ENCODE data around the gene FOXK1.
"Not testable (repeated sequence)": the region's sequence is repeated elsewhere in the genome, so short reads cannot be mapped to it uniquely, and the experiment has no call there.

FOXK1 gene

GRCh38 chr7:4670791-4671190 is 11.3 kb upstream of the FOXK1 start:
- H3K27ac ChIP-seq (ENCODE audit: low read length) = no peak overlapping the region
- H3K4me1 ChIP-seq (ENCODE audit: control insufficient read depth, low read depth, low read length) = no peaks in the 10 kb centered on the region
- H3K9me3 ChIP-seq (ENCODE audit: control insufficient read depth, low read depth, low read length) = peaks cover 3% of the 10 kb centered on the region
- no peak overlapping the region for H3K9ac ChIP-seq (ENCODE audit: low read length)
- H3K36me3 ChIP-seq (ENCODE audit: control insufficient read depth, low read depth, low read length) = no peaks in the 10 kb centered on the region
- no peaks in the 10 kb centered on the region for H3K27me3 ChIP-seq (ENCODE audit: control insufficient read depth, insufficient read depth, low read length)
- no peak overlapping the region for H3K4me3 ChIP-seq (ENCODE audit: low read length)

GRCh38 chr7:4675771-4676367 is 6.2 kb upstream of the FOXK1 start:
- H3K27ac ChIP-seq (ENCODE audit: low read length) = no peak overlapping the region
- H3K36me3 ChIP-seq (ENCODE audit: control insufficient read depth, low read depth, low read length) = no peaks in the 10 kb centered on the region
- H3K4me1 ChIP-seq (ENCODE audit: control insufficient read depth, low read depth, low read length) = no peaks in the 10 kb centered on the region
- H3K4me3 ChIP-seq (ENCODE audit: low read length) = no peak overlapping the region
- peaks cover 17% of the 10 kb centered on the region for H3K27me3 ChIP-seq (ENCODE audit: control insufficient read depth, insufficient read depth, low read length)
- peaks cover 3% of the 10 kb centered on the region for H3K9me3 ChIP-seq (ENCODE audit: control insufficient read depth, low read depth, low read length)
- H3K9ac ChIP-seq (ENCODE audit: low read length) = no peak overlapping the region

GRCh38 chr7:4677518-4677917 is 4.6 kb upstream of the FOXK1 start:
- H3K9me3 ChIP-seq (ENCODE audit: control insufficient read depth, low read depth, low read length); H3K27ac ChIP-seq (ENCODE audit: low read length); H3K9ac ChIP-seq (ENCODE audit: low read length); H3K36me3 ChIP-seq (ENCODE audit: control insufficient read depth, low read depth, low read length); H3K4me3 ChIP-seq (ENCODE audit: low read length); H3K4me1 ChIP-seq (ENCODE audit: control insufficient read depth, low read depth, low read length): not testable (repeated sequence)
- H3K27me3 ChIP-seq (ENCODE audit: control insufficient read depth, insufficient read depth, low read length) = peaks cover 26% of the 10 kb centered on the region

DNA sequence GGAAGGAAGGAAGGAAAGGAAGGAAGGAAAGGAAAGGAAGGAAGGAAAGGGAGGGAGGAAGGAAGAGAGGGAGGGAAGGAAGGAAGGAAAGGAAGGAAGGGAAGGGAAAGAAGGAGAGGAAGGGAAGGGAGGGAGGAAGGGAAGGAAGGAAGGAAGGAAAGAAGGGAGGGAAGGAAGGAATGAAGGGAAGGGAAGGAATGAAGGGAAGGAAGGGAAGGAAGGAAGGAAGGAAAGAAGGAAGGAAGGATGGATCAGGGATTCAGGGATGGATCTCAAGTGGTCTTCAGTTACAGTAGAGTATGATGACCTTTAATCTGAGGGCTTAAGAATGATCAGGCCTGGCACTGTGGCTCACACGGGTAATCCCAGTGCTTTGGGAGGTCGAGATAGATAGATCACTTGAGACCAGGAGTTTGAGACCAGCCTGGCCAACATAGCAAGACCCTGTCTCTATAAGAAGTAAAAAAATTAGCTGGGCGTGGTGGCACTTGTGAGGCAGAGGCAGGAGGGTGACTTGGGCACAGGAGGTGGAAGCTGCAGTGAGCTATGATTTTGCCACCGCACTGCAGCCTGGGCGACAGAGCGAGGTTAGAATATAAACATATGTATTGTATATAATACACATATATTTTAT is 760 bp upstream of the FOXK1 start:
- no peak overlapping the region for H3K27ac ChIP-seq (ENCODE audit: low read length)
- peaks cover 8% of the 10 kb centered on the region for H3K4me1 ChIP-seq (ENCODE audit: control insufficient read depth, low read depth, low read length)
- H3K4me3 ChIP-seq (ENCODE audit: low read length) = no peak overlapping the region

DNA sequence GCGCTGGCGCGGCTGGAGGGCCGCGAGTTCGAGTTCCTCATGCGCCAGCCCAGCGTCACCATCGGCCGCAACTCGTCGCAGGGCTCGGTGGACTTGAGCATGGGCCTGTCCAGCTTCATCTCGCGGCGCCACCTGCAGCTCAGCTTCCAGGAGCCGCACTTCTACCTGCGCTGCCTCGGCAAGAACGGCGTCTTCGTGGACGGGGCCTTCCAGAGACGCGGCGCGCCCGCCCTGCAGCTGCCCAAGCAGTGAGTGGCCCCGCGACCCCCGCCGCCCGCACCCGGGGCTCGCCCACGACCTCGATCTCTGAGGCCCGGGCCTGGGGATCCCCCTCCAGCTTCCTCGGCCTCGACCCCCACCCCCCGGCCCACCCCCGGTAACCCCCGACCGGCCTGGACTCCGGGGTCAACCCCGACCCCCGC is 537 bp downstream of the FOXK1 start:
- Histone ChIP-seq H3K27me3 (ENCODE audit: control insufficient read depth, insufficient read depth, low read length) (peaks cover 26% of the 10 kb centered on the region), H3K9ac (ENCODE audit: low read length) (no peak overlapping the region), H3K9me3 (ENCODE audit: control insufficient read depth, low read depth, low read length) (no peaks in the 10 kb centered on the region), H3K27ac (ENCODE audit: low read length) (no peak overlapping the region), H3K36me3 (ENCODE audit: control insufficient read depth, low read depth, low read length) (no peaks in the 10 kb centered on the region), H3K4me3 (ENCODE audit: low read length) (peak overlapping the region; percentile 54), H3K4me1 (ENCODE audit: control insufficient read depth, low read depth, low read length) (peaks cover 8% of the 10 kb centered on the region)

More for the DNA sequence above, 760 bp upstream of the FOXK1 start:
- no peak overlapping the region for H3K9ac ChIP-seq (ENCODE audit: low read length)
- H3K9me3 ChIP-seq (ENCODE audit: control insufficient read depth, low read depth, low read length) = no peaks in the 10 kb centered on the region
- H3K36me3 ChIP-seq (ENCODE audit: control insufficient read depth, low read depth, low read length) = no peaks in the 10 kb centered on the region
- peaks cover 26% of the 10 kb centered on the region for H3K27me3 ChIP-seq (ENCODE audit: control insufficient read depth, insufficient read depth, low read length)

DNA sequence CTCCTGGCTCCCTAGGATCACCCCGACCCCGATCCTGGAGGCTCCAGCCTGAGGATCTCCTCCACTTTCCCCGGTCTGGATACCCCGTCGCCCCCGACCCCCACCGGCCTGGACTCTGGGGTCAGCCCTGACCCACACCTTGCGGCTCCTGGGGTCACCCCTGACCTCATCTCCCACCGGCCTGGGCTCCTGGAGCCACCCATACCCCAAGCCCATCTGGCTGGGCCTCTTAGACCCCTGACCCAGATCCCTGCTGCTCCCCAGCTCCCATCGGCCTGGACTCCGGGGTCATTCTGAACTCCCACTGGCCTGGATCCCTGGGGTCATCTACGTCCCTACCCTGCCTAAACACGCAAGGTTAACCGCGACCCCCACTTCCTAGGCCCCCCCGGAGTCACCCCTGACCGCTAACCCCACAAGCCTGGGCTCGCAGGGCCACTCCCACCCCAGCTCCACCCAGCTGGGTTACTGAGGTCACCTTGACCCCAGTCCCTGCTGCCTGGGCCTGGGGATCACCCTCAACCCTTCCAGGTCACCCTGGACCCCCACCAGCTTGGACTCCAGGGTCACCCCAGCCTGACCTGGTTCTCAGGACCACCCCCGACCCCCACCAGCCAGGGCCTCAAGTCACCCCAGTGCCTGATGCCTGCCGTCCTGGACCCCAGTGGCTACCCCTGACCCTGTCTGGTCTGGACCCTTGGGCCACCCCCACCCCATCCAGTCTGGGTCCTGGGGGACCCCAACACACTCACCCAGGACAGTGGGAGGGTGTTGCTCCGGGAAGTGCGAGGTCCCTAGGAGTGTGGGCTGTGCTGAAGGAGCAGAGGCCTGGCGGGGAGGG is 1.2 kb downstream of the FOXK1 start:
- Histone ChIP-seq H3K9me3 (ENCODE audit: control insufficient read depth, low read depth, low read length) (no peaks in the 10 kb centered on the region), H3K4me3 (ENCODE audit: low read length) (peak overlapping the region; percentile 54), H3K9ac (ENCODE audit: low read length) (no peak overlapping the region), H3K36me3 (ENCODE audit: control insufficient read depth, low read depth, low read length) (no peaks in the 10 kb centered on the region), H3K27me3 (ENCODE audit: control insufficient read depth, insufficient read depth, low read length) (peaks cover 26% of the 10 kb centered on the region), H3K4me1 (ENCODE audit: control insufficient read depth, low read depth, low read length) (peaks cover 8% of the 10 kb centered on the region), H3K27ac (ENCODE audit: low read length) (no peak overlapping the region)

DNA sequence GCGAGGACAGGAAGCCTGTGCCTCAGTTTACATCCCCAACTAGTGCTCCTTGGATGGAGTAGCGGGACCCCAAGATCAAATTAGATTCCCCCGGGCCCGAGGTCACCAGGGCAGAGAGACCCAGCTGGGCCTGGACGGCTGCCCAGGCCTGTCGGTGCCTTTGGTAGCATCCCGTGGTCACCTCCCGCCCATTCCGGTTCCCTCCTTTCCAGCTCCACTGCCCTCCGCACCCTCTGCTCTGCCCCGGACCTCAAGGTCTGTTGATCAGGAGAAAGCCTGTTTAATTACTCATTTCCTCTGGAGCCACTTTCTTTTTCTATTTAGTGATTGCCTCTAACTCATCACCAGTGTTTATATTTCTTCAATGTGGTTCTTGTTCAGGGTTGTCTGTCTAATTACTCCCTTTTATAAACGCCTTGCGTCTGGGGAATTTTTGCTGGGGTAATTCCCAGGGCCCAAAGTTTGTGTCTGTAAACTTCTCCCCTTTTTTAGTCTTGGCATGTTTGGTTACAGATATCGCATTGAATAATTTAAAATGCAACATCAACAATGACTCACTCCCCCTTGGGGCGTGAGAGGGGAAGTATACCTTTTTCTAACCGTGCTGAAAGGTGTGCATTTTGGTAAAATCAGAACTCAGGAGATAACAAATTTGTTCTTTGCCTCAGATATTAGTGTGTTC is 1.9 kb downstream of the FOXK1 start:
- peak overlapping the region; percentile 54 for H3K4me3 ChIP-seq (ENCODE audit: low read length)
- H3K9ac ChIP-seq (ENCODE audit: low read length) = no peak overlapping the region
- H3K9me3 ChIP-seq (ENCODE audit: control insufficient read depth, low read depth, low read length) = no peaks in the 10 kb centered on the region
- no peak overlapping the region for H3K27ac ChIP-seq (ENCODE audit: low read length)
- H3K4me1 ChIP-seq (ENCODE audit: control insufficient read depth, low read depth, low read length) = peaks cover 8% of the 10 kb centered on the region
- peaks cover 26% of the 10 kb centered on the region for H3K27me3 ChIP-seq (ENCODE audit: control insufficient read depth, insufficient read depth, low read length)
- no peaks in the 10 kb centered on the region for H3K36me3 ChIP-seq (ENCODE audit: control insufficient read depth, low read depth, low read length)

GRCh38 chr7:4684846-4685245 is 2.8 kb downstream of the FOXK1 start:
- Histone ChIP-seq H3K36me3 (ENCODE audit: control insufficient read depth, low read depth, low read length) (no peaks in the 10 kb centered on the region), H3K9me3 (ENCODE audit: control insufficient read depth, low read depth, low read length) (no peaks in the 10 kb centered on the region), H3K9ac (ENCODE audit: low read length) (no peak overlapping the region), H3K4me1 (ENCODE audit: control insufficient read depth, low read depth, low read length) (peaks cover 8% of the 10 kb centered on the region), H3K27me3 (ENCODE audit: control insufficient read depth, insufficient read depth, low read length) (peaks cover 19% of the 10 kb centered on the region), H3K4me3 (ENCODE audit: low read length) (no peak overlapping the region), H3K27ac (ENCODE audit: low read length) (no peak overlapping the region)

GRCh38 chr7:4685676-4686075 is 3.6 kb downstream of the FOXK1 start:
- not testable (repeated sequence) for H3K9ac ChIP-seq (ENCODE audit: low read length); H3K9me3 ChIP-seq (ENCODE audit: control insufficient read depth, low read depth, low read length); H3K4me1 ChIP-seq (ENCODE audit: control insufficient read depth, low read depth, low read length); H3K4me3 ChIP-seq (ENCODE audit: low read length); H3K27ac ChIP-seq (ENCODE audit: low read length); H3K36me3 ChIP-seq (ENCODE audit: control insufficient read depth, low read depth, low read length)
- peaks cover 11% of the 10 kb centered on the region for H3K27me3 ChIP-seq (ENCODE audit: control insufficient read depth, insufficient read depth, low read length)

DNA sequence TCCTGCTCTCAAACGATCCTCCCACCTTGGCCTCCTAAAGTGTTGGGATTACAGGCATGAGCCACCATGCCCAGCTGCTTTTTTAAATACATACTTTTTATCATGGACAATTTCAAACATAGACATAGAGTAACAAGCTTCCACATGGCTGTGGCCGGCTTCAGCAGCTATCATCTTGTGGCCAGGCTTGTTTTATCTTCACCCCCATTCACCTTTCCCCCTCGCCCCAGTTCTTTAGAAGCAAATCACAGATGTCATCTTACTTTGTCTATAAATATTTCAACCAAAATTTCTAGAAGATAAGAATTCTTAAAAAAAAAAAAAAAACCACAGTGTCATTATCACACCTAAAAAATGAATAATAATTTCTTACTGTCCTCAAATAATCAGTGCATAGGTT is 5.9 kb downstream of the FOXK1 start:
- Histone ChIP-seq H3K27ac (ENCODE audit: low read length) (no peak overlapping the region), H3K27me3 (ENCODE audit: control insufficient read depth, insufficient read depth, low read length) (no peaks in the 10 kb centered on the region), H3K4me3 (ENCODE audit: low read length) (no peak overlapping the region), H3K9ac (ENCODE audit: low read length) (no peak overlapping the region), H3K36me3 (ENCODE audit: control insufficient read depth, low read depth, low read length) (no peaks in the 10 kb centered on the region), H3K4me1 (ENCODE audit: control insufficient read depth, low read depth, low read length) (peaks cover 8% of the 10 kb centered on the region), H3K9me3 (ENCODE audit: control insufficient read depth, low read depth, low read length) (no peaks in the 10 kb centered on the region)

GRCh38 chr7:4689151-4689550 is 7.1 kb downstream of the FOXK1 start:
- no peaks in the 10 kb centered on the region for H3K4me1 ChIP-seq (ENCODE audit: control insufficient read depth, low read depth, low read length)
- H3K36me3 ChIP-seq (ENCODE audit: control insufficient read depth, low read depth, low read length) = no peaks in the 10 kb centered on the region
- H3K27ac ChIP-seq (ENCODE audit: low read length) = no peak overlapping the region
- H3K4me3 ChIP-seq (ENCODE audit: low read length) = no peak overlapping the region
- no peaks in the 10 kb centered on the region for H3K9me3 ChIP-seq (ENCODE audit: control insufficient read depth, low read depth, low read length)
- no peak overlapping the region for H3K9ac ChIP-seq (ENCODE audit: low read length)
- no peaks in the 10 kb centered on the region for H3K27me3 ChIP-seq (ENCODE audit: control insufficient read depth, insufficient read depth, low read length)

Data from iPS-18a (cell line).